Glomerular endothelial cell (primary cell): ENCODE measurements around the gene KRTAP5-2. TPM values are rescaled to one million over a fixed set of nuclear protein-coding genes. Genes with fewer than 3 reads are reported as not detected.

Experiments
- DNase-seq: peaks from one replicate; pipeline ENCODE4 v3.0.0-alpha.2; 2011; ENCODE audit warnings: low read depth, low spot score; ENCODE audit errors: extremely low read depth
- total RNA-seq: library from RNA; depleted of rRNA; stranded (reverse); fragments of >200 nt; gene quantifications from 2 replicates; pipeline ENCODE4 v1.2.3, GENCODE V29; 2015

The KRTAP5-2 gene
- total RNA-seq, 1 donor from 2014 or later, result not detected

DNA sequence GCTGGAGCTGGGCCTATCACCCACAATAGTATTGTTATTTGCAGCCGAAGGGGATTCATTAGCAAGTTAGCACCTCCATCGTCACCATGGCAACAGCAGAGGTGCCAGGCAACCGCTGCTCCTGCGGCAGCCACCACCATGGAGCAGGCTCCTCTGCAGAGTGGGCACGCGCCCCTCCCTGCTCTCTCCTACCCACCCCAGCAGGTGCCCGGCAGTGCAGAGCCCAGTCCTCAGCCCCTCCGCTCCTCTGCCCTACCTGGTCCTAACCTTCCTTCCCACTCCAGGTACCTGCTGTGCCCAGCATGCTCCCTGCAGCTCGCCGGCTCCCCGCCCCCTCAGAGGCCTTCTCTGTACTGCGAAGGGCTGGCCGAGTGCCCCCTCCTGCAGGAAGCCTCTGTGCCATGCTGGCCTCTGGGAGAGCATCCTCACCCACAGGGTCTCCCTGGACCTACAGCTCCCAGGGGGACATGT lies 29.6 kb downstream of the KRTAP5-2 start:
- DNase-seq, result no peak

DNA sequence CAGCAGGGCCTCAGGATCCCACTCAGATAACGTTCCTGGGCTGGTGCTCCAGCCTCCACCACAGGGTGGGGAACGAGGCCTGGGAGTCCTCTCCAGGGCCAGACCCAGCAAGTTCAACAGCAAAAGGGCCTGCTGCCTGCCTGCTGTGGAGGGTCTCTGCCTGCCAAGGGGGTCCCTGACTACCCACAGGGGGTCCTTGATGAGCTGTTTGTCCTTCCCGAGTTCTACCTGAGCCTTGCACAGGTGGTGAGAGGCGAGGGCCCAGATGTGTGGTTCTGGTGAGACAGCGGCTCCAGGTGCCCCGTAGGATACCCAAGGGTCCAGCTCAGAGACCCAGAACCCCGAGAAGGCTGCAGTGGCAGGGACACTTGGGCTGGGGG lies 30.4 kb downstream of the KRTAP5-2 start:
- no peak for DNase-seq

DNA sequence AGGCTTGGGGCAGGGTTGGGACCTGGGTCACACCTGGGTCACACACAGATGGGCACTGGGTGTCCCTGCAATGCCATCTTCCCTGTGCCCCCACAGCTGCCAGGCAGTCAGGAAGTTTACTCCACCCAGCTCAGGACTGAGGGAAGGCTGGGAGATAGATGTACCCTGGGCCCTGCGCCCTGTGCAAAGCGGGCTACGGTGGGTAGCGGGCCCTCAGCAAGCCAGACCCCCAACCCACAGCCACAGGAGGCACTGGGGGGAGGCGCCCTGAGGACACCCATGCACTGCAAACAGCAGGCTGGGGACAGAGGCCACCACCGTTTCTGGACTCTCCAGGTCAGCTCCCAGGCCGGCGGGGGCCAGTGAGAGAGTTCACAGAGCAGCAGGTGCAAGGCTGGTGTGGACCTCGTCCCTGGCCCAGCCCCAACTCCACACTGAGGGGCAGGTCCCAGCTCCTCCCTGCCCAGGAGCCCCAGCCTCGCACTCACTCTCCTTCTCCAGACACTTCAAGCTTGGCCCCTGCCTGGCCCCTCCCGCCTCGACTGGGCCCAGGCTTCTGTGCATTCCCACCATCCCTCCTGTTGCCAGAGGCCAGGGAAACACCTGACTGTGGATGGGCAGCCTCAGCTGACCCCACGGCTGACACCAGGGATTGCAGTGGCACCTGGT lies 30.9 kb downstream of the KRTAP5-2 start:
- DNase-seq, result no peak

DNA sequence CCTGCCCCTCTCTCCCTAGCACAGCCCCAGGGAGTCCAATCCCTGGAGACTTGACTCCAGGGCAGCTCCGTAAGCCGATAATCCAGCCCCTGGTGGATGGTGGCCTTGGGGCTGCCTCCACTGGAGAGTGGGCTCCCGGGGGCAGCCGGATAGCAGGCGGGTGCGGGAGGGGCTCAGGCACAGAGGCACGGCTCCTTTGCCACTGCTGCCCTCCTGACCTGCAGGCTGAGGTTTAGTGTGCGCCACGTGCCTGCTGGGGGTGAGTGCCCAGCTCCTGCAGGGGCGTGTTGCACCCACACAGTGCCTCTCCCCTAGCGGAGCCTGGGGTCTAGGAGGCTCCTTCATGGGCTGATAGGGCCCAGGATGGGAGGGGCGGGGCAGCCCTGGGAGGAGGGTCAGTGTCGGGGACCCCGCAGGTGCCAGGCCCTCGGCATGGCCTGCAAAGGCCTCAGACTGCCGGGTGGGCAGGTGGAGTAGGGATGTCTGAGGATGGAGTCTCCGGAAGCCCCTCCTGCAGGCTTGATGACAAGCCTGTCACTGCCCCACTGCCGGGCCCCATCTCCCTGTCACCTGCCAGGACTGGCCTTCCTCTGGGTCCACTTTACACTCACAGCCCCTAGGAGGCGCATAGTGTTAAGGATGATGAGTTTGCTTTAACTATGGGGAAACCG lies 31.6 kb downstream of the KRTAP5-2 start:
- DNase-seq, result no peak

DNA sequence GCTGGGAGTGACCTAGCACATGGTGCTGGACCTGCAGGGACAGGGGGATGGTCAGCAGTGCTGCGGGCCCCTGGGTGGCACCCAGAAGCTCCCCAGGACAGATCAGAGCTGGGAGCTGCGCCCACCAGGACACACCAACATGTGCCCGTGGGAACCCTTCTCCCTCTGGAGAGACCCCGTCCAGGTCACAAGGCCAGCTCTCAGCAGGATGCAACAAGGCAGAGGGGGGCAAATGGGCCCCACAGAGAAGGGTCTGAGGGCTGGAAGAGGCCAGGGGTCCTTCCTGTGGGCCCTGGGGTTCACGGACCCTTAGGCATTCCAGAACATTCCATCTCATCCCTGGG lies 32.2 kb downstream of the KRTAP5-2 start:
- no peak for DNase-seq

DNA sequence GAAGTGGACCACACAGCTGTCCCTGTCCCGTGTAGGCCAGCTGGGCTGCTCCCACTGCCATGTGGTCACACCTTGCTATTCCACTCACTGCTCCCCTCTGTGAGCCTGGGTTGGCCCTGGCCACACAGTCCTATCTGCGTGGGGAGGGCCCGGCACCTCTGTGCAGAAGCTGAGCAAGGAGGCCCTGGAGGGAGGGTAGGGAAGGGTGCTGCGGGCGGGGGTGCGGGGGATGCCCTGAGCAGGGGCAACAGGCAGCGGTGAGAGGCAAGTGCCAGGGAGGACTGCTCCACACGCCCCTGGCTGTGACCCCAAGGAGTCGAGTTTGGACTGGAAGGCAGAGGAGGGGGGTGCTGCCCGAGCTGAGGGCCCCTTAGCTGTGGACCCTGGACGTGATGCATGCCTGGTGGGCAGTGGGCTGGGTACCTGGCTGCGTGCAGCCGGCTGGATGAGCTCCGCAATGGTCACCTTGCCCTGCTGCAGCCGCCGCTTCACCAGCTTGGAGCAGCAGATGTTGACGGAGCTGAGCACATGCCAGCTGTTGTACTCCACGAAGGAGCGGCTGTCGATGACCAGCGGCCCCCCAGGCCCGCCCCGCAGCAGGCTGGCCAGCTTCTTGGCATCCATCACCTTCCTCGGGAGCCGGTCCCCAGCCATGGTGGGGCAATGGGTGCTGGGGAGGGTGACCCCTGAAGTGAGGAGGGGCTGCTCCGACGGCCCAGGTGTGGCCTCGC lies 32.8 kb downstream of the KRTAP5-2 start:
- no peak for DNase-seq

DNA sequence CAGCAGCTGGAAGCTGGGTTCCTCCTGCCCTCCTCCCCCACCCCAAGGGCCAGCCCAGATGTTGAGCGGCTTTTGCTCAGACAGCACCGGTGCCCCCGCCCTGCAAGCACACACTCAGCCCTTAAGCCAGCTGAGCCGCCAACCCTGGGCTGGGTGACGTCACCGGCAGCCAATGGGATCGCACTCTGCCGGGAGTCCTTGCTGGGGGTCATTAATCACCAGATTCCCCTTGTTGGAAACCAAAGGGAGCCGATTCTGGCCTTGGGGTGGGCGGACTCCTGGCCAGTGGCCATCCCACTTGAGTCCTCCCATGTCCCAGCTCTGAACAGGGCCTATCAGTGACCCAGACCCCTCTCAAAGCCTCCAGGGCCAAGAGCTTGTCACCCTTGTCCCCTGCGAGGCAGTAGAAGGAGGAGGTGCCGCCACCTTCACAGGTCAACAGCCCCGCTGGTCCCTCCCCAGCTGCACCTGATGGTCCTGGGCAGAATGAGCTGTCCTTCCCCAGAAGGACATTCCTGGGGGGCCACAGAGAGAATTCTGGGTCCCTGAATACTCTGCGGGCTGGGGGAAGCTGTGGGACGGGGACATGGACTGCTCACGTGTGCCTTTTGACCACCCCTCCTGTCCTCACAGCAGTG lies 33.4 kb downstream of the KRTAP5-2 start:
- DNase-seq, result no peak

DNA sequence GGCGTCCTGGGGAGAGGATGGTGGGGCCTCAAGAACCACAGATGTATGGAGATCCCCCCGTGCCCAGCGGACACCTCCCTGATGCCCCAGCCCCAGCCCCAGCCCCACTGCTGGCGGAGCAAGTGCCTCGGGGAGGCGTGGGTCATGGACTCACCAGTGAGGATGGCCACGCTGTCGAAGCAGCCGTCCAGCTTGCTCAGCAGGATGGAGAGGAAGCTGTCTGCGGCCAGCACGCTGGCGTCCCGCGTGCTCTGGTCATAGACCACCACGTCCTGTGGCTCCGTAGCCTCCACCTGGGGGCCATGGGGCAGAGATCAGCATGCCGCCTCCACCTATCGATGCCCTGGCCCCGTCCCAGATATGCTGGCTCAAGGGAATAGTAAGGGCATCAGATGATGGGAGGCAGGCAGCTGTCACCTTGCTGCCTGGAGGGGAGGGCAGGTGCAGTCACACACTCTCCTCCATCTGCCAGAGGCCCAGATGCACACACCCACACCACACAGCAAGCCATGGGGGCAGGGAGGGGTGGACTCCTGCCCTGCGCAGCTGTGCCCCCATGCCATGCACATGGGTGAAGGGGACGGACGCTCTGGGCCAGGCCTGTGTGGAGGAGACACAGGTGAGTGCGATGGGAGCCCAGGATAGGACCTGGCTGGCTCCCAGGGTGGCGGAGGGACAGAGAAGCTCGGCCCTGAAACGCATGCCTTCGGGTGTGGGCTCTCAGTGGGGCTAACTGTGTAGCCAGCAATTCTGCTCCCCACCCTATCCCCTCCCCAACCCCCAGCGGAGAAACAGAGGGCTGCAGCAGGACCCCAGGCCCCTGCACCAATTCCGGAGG lies 34.2 kb downstream of the KRTAP5-2 start:
- no peak for DNase-seq

DNA sequence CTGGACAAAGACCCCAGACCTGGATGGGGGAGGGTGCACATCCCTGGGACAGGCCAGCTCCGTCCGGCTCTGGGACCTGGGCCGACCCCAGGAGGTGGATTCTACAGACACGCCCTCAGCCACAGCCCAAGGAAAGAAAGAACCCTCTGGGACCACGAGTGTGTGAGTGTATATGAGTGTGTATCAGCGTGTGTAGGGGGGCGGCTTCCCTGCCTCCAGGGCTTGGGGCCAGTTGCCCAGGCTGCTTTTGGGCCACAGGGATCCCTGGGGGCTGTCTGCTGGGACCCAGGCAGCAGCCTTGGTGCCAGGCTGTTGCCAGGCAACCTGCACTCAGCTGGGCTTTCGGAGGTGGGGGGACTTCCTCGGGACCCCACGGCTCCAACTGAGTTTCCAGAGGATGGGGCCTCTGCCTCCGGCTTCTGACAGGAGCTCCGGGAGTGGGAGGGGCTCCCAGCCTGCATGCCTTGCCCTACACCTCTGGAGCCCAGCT lies 34.9 kb downstream of the KRTAP5-2 start:
- no peak for DNase-seq

DNA sequence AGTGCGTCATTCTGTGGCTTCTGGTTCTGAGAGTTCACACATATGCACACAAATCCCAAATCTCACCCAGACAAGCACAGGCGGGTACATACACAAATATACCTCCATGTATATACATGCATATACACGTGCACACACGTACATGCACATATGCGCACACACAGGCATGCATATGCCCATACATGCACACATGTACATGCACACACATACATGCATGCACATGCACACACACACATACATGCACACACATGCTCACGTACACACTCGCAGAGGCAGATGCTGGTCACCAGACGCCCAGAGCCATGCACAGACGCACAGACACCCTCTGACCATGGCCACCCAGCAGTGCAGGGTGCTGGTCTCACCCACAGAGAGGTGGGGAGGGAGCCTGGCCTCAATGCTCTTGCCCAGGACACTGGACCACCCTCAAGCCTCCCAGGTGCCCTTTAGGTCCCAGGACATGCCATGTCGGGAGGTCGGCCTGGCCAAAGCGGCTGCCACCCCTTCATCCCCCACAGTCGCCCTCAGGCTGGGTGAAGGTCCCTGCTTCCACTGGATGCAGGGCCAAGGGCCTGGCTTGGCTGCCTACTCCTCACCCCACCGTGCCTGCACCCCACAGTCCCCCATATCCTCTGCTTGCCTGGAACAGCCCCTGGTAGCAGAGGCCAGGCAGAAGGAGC lies 35.5 kb downstream of the KRTAP5-2 start:
- DNase-seq, result no peak

DNA sequence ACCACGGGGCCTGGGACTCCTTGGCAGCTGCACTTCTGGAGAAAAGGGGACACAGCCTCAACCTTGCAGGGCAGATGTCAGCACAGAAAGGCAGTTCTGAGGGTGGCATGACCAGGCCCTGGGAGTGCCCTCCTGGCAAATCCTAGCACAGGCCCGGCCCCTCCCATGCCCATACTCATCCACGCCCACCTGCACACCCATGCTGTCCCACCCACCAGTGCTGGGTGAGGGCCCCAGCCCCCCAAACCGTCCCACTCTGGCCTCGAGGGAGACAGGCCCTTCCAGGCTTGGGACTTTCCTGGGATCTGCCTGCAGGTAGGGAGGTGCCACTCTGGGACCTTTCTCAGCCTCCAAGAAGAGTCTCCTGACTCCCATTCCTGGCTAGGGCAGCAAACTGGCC lies 36.1 kb downstream of the KRTAP5-2 start:
- no peak for DNase-seq

DNA sequence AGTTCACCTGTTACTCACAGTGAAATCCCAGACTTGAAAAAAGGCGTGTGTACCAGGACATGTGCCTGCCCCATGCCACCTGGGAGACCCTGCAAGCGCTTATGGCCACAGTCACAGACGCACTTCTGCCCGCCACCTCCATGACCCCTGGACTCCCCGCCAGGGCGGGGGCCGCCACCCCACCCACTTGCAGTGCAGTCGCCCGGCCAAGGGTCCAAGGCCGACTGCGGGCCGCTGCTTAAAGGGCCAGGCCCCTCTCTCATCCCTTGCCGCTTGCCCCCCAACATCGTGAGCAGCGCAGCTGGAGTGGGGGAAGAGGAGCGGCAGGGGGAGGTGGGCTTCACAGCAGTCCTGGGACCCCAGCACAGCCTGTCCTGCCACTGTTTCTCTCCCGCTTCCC lies 36.8 kb downstream of the KRTAP5-2 start:
- no peak for DNase-seq

DNA sequence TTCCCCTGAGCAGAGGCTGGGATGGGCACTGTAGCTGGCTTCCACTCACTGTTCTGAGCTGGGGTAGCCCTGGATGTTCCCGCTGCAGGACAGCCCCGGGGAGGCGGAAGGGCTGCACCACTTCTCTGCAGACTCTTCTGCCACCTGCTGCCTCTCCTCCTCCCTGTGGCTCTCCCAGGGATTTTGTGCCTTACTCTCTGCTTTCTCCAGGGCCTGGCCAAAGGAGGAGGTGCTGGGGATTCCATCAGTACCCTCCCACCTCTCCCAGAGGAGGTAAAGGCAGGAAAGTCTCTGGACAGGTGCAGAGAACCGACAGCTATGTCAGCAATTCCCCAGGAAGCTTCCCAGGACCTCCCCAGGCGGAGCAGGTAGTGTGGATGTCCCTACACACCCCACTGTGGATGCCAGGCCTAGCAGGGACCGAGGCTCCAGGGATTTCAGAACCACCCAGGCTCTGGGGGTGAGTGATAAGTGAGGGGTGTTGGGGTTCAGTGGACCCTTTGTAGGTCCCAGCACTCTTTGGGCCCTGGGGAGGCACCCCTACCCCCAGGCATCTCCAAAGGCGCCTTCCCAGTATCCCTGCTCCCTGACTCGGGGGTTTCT lies 37.3 kb downstream of the KRTAP5-2 start:
- DNase-seq, result no peak

DNA sequence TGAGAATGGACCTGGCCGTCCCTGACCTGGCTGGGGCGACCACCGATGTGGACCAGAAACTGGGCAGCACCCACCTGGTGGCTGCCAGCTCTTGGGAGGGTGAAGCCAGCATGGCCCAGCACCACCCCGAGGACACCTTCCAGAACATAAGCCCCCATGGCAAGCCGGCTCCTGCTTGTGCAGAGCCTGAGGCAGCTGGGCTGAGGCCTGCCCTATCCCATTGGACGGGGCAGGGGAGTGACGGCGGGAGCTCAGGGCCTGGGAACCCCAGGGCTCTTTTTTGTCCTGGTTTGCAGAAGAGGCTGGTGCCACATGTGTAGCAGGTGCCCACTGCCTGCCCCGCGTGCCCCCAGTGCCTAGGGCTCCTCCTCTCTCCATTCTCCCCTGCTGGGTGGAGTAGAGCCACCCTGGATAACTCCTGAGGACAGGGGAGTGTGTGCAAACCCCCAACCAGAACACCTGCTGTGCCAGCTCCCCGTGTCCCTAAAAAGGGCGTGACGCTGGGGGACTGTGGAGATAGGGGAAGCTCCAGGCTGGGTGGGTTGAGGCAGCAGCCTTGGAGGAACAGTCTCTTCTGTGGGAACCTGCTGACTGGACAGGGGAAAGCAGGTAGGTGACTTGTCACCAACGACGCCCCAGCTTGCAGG lies 38.0 kb downstream of the KRTAP5-2 start:
- no peak for DNase-seq

DNA sequence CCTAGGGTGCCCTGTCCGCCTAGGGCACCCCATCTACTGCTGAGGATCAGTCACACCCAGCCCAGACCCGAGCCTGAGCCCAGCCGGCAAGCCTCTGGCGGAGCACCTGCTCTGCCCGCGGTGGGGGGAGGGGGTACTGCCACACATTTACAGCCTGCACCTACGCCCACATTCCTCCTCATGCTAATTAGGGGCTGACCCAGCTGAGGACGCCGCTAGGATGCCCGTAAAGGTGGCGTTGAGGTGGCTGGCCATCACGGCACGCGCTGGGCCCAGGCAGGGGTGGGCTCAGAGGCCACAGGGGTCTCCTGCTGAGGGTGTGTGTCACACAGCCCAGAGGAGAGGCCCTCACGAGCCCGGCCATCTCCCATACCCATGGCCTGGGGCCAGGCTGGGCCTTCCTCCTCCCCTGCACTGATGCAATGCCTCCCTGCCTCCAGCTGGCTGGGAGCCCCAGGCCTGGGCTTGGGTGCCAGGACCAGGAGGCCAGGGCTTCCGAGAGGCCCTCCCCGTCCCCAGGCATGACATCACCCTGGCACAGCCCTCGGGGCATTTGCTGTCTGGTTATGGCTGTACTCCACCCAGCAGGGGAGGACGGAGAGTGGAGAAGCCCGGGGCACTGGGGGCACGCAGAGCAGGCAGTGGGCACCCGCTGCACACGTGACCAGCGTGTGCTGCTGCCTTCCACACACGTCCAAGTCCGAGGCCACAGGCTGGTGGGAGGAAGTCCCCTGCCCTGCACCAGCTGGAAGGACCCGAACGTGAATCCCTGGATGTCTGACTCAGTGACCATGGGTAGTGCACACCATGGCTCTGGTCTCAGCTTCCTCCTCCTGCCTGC lies 38.8 kb downstream of the KRTAP5-2 start:
- DNase-seq, result no peak

DNA sequence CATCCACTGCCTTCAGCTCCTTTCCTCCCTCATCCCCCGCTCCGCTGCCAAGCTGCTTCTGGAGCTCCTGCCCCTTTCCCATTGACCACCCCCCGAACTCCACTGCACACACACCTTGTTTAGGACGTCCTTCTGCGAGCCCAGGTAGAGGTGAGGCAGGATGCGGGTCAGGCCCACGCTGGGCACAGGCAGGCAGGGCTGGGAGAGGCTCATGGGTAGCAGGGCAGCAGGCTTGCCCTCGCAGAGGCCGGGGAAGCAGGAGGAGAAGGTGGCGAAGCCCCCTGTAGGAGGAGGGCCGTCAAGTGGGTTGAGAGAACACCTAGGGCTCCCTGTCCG lies 39.4 kb downstream of the KRTAP5-2 start:
- DNase-seq, result no peak

DNA sequence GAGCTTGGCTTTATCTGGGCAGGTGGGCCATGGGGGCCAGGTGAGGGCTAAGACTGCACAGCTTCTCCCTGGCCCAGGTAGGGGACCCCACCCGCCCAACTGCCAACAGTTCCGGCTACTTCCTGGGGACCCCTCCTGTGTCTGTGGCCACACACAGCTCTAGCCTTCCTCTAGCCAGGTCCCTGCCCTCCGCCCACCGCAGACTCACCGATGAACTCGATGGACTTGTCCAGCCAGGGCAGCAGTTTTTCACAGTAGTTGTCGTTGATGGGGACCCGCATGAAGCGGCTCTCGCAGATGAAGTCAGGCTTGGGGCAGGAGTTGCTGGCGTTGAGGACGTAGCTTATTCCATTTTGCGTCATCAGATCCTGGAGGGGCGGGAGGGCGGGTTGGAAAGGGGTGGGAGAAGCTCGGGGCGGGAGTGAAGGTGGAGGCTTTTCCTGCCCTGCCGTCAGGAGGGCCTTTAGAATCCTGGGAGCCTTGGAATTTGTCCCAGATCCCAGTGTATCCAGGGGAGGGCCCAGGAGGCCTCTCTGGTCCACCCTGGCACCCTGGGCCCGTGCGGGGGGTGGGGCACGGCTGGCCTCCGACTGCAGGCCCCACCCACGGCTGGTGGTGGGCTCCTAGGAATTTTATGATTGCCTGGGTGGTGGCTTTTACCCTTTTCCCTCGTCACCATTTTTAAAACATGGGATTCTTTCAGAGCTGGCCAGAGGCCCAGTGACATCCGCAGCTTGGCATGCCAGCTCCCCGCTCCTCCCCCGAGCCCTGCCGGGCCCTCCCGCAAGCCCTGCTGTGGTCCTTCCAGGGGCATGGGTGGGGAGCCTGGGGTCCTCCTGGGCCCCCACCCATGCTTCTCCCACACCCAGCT lies 40.0 kb downstream of the KRTAP5-2 start:
- DNase-seq, result no peak
